Osteoblast (primary cell): ENCODE data around the gene CBR3. TPM values are rescaled to one million over a fixed set of nuclear protein-coding genes. Genes with fewer than 3 reads are reported as not detected.

Source experiments
- DNase-seq: peaks from one replicate; pipeline ENCODE4 v3.0.0; 2011; ENCODE audit warnings: low spot score, mixed read lengths; ENCODE audit not compliant: insufficient read length; ENCODE audit errors: missing footprints
- H2AFZ ChIP-seq: 2 replicates; pipeline ENCODE4 v1.6.0; 2011; ENCODE audit warnings: mild to moderate bottlenecking, low read length
- H3K27ac ChIP-seq: 2 replicates; pipeline ENCODE4 v1.5.1; 2011; ENCODE audit warnings: mild to moderate bottlenecking, low read depth, low read length, moderate library complexity
- H3K27me3 ChIP-seq: 2 replicates; pipeline ENCODE4 v1.6.0; 2012; ENCODE audit warnings: mild to moderate bottlenecking, control low read depth, inconsistent platforms, low read length, moderate library complexity; ENCODE audit not compliant: insufficient read depth
- H3K36me3 ChIP-seq: 2 replicates; pipeline ENCODE4 v1.5.1; 2011; ENCODE audit warnings: mild to moderate bottlenecking, low read length, control low read depth, moderate library complexity; ENCODE audit not compliant: insufficient read depth
- H3K4me1 ChIP-seq: 2 replicates; pipeline ENCODE4 v1.5.1; 2011; ENCODE audit warnings: mild to moderate bottlenecking, low read length, control low read depth, moderate library complexity; ENCODE audit not compliant: insufficient read depth
- H3K4me2 ChIP-seq: 2 replicates; pipeline ENCODE4 v1.6.0; 2011; ENCODE audit warnings: mild to moderate bottlenecking, low read length; ENCODE audit not compliant: insufficient read depth
- H3K4me3 ChIP-seq: fragments of 200-600 bp; sonication (generic); 3 replicates; pipeline ENCODE4 v1.5.1; 2012; ENCODE audit warnings: mild to moderate bottlenecking, low read length, inconsistent platforms; ENCODE audit not compliant: insufficient read depth
- H3K79me2 ChIP-seq: 2 replicates; pipeline ENCODE4 v1.6.0; 2012; ENCODE audit warnings: mild to moderate bottlenecking, low read length, control low read depth, inconsistent platforms; ENCODE audit not compliant: insufficient read depth
- H3K9me3 ChIP-seq: 2 replicates; pipeline ENCODE4 v1.5.1; 2011; ENCODE audit warnings: low read depth, low read length, control low read depth
- H4K20me1 ChIP-seq: 2 replicates; pipeline ENCODE4 v1.6.0; 2012; ENCODE audit warnings: mild to moderate bottlenecking, low read length, control low read depth; ENCODE audit not compliant: insufficient read depth
- total RNA-seq: library from RNA; depleted of rRNA; stranded (reverse); fragments of >200 nt; gene quantifications from 2 replicates; pipeline ENCODE4 v1.2.3, GENCODE V29; 2012
- TF ChIP-seq, protein P1 (sequence below): IDR thresholded peaks from 2 replicates; pipeline ENCODE4 v1.5.1; 2011; ENCODE audit warnings: mild to moderate bottlenecking, low read depth, low read length, moderate library complexity; ENCODE audit errors: extremely low read depth

The CBR3 gene
- 17.4 and 22.7 TPM in 2 replicates for total RNA-seq

DNA sequence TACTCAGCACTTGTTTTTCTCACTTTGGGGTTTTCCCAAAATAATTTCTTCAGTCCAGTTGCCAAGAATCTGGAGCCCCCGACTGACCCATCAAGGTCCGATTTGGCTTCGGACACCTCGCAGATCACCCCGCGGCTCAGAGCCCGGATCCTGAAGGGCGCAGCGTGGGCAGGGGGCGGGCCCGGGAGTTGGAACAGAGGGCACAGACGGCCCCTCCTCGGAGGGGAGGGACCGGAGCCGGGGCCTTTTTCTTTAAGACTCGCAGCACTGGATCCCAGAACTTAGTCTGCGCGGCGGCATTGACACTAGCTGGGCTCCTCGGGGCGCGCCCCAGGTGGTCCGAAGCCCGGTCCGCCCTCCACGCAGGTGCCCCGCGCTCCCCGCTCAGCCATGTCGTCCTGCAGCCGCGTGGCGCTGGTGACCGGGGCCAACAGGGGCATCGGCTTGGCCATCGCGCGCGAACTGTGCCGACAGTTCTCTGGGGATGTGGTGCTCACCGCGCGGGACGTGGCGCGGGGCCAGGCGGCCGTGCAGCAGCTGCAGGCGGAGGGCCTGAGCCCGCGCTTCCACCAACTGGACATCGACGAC, at the start of gene CBR3:
Gene CBR3, plus strand, starts transcription at position 277 of the 588 bp plus-strand sequence. Its CDS starts 114 bp downstream, at position 391.
- H3K79me2 ChIP-seq: peaks cover 6% of the 10 kb centered on the region
- no peaks in the 10 kb centered on the region for H4K20me1 ChIP-seq
- H3K9me3 ChIP-seq: no peaks in the 10 kb centered on the region
- H3K4me3 ChIP-seq: peak within 1 kb of the TSS; percentile 90
- H3K27ac ChIP-seq: peak within 1 kb of the TSS; percentile 94
- no peaks in the 10 kb centered on the region for H3K27me3 ChIP-seq
- H2AFZ ChIP-seq: peak within 1 kb of the TSS; percentile 90
- TF ChIP-seq, protein P1, sequence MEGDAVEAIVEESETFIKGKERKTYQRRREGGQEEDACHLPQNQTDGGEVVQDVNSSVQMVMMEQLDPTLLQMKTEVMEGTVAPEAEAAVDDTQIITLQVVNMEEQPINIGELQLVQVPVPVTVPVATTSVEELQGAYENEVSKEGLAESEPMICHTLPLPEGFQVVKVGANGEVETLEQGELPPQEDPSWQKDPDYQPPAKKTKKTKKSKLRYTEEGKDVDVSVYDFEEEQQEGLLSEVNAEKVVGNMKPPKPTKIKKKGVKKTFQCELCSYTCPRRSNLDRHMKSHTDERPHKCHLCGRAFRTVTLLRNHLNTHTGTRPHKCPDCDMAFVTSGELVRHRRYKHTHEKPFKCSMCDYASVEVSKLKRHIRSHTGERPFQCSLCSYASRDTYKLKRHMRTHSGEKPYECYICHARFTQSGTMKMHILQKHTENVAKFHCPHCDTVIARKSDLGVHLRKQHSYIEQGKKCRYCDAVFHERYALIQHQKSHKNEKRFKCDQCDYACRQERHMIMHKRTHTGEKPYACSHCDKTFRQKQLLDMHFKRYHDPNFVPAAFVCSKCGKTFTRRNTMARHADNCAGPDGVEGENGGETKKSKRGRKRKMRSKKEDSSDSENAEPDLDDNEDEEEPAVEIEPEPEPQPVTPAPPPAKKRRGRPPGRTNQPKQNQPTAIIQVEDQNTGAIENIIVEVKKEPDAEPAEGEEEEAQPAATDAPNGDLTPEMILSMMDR: no peak
- peaks cover 13% of the 10 kb centered on the region for H3K4me1 ChIP-seq
- DNase-seq: peak; percentile 98
- H3K36me3 ChIP-seq: peaks cover 5% of the 10 kb centered on the region
- H3K4me2 ChIP-seq: peak within 1 kb of the TSS; percentile 99

DNA sequence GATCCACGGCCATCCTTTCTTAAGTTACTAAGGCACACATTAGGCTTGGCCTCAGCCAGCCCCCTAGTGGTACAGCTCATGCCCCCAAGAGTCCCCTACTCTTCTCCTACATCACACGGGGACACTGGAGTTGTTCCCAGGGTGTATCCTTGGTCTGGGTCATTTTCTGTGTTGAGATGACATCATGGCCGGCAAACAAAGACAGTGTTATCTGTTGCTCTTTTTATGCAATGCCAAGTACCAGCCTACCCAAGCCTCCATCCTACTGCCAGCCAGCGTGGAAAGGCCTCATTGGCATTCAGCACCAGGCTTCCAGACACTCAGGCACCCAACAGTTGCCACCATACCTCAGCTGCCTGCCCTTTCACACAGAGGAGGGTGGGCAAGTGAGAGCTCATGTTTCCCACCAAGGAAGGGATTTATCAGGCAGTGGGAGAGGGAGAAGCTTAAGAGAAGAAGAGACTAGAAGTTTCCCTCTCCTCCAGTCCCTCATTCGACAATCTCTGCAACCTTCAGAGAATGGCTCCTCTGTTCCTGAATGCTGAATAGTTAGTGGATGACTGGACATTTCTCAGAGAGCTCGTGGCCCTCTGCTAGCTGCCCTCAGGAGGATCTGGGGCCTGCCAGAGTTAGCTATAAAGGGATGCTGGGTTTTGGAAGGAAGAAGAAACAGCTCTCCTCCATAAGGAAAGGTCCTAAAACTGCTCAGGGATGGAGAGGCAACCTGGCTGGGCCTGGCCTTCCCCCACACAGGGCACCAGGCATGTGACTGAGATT, 47.3 kb upstream of the CBR3 start:
- H3K4me1 ChIP-seq: no peaks in the 10 kb centered on the region
- no peak for DNase-seq

DNA sequence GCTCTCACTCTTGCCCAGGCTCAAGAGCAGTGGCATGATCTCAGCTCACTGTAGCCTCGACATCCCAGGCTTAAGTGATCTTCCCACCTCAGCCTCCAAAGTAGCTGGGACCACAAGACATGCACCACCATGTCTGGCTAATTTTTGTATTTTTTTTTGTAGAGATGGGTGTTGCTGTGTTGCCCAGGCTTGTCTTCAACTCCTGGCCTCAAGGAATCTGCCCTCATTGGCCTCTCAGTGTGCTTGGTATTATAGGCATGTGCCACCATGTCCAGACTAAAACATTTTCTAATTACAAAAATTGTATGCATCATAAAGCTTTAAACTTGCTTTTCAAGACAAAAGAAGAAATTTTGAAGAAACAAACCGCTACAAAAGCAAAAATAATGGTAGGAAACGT, 44.9 kb upstream of the CBR3 start:
- TF ChIP-seq, protein P1: no peak
- no peak overlapping the region for H2AFZ ChIP-seq

More for the DNA sequence above, 47.3 kb upstream of the CBR3 start:
- no peaks in the 10 kb centered on the region for H3K79me2 ChIP-seq
- H2AFZ ChIP-seq: peak overlapping the region; percentile 76
- no peak overlapping the region for H3K4me3 ChIP-seq
- no peaks in the 10 kb centered on the region for H4K20me1 ChIP-seq
- no peaks in the 10 kb centered on the region for H3K36me3 ChIP-seq
- TF ChIP-seq, protein P1: no peak
- H3K9me3 ChIP-seq: no peaks in the 10 kb centered on the region
- H3K27ac ChIP-seq: no peak overlapping the region
- no peak overlapping the region for H3K4me2 ChIP-seq
- no peaks in the 10 kb centered on the region for H3K27me3 ChIP-seq

DNA sequence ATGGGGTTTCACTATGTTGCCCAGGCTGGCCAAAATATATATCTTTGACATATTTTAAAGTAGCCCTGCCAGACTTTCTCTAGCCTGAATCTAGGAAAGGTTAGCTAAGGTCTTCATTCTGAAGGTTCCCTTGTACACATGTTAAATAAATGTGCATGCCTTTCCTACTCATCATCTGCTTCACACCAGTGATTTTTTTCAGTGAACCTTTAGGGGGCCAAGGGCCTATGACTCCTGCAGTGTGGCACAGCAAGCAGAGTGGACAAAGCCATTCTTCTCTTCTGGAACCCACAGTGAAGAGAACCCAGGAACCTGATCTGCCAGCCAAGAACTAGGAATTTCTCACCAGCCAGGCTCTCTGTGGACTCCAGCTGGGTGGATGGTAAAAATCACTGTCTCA, 42.2 kb upstream of the CBR3 start:
- DNase-seq: no peak
- H3K79me2 ChIP-seq: no peaks in the 10 kb centered on the region
- no peak overlapping the region for H3K4me2 ChIP-seq
- no peaks in the 10 kb centered on the region for H3K27me3 ChIP-seq
- TF ChIP-seq, protein P1: no peak
- no peak overlapping the region for H3K4me3 ChIP-seq
- no peak overlapping the region for H2AFZ ChIP-seq
- H3K36me3 ChIP-seq: no peaks in the 10 kb centered on the region
- H4K20me1 ChIP-seq: no peaks in the 10 kb centered on the region
- H3K27ac ChIP-seq: no peak overlapping the region
- peaks cover 4% of the 10 kb centered on the region for H3K9me3 ChIP-seq
- H3K4me1 ChIP-seq: no peaks in the 10 kb centered on the region

More for the DNA sequence above, 44.9 kb upstream of the CBR3 start:
- Histone ChIP-seq H3K4me2 (no peak overlapping the region), H3K4me3 (no peak overlapping the region), H3K79me2 (no peaks in the 10 kb centered on the region), H4K20me1 (no peaks in the 10 kb centered on the region), H3K27me3 (no peaks in the 10 kb centered on the region), H3K36me3 (no peaks in the 10 kb centered on the region), H3K9me3 (peaks cover 4% of the 10 kb centered on the region), H3K27ac (no peak overlapping the region), H3K4me1 (no peaks in the 10 kb centered on the region)
- DNase-seq: no peak
